Epithelial cell of esophagus (primary cell): ENCODE measurements around the gene EFNA5.
A peak's percentile ranks its signal among the peaks of the same experiment; 100 is the strongest.

Experiments
- DNase-seq: peaks from one replicate; pipeline ENCODE4 v3.0.0; 2010; ENCODE audit warnings: low read depth
- H3K4me3 ChIP-seq: 2 replicates; pipeline ENCODE4 v1.5.1; 2011; ENCODE audit warnings: mild to moderate bottlenecking, low read length, control low read depth
- CTCF ChIP-seq: IDR thresholded peaks from 2 replicates; pipeline ENCODE4 v1.5.1; 2011; ENCODE audit warnings: low read depth, mild to moderate bottlenecking, low read length, control low read depth, inconsistent platforms; ENCODE audit not compliant: insufficient read depth; ENCODE audit errors: missing control alignments

EFNA5 gene

GRCh38 chr5:107474716-107475489 is 195.8 kb downstream of the EFNA5 start:
- no peak for TF ChIP-seq CTCF
- H3K4me3 ChIP-seq, result no peak overlapping the region
- DNase-seq, result peak; percentile 86

GRCh38 chr5:107474361-107474715 is 196.4 kb downstream of the EFNA5 start:
- H3K4me3 ChIP-seq, result no peak overlapping the region
- DNase-seq, result peak; percentile 62
- TF ChIP-seq CTCF, result no peak

GRCh38 chr5:107472620-107473064 is 198.1 kb downstream of the EFNA5 start:
- TF ChIP-seq CTCF, result no peak
- H3K4me3 ChIP-seq, result no peak overlapping the region

GRCh38 chr5:107470295-107470582 is 200.5 kb downstream of the EFNA5 start:
- H3K4me3 ChIP-seq, result no peak overlapping the region
- DNase-seq, result peak; percentile 59
- TF ChIP-seq CTCF, result no peak

More at GRCh38 chr5:107472620-107473064, 198.1 kb downstream of the EFNA5 start:
- peak; percentile 36 for DNase-seq

- no peak for TF ChIP-seq CTCF
- DNase-seq, result peak; percentile 95
- no peak overlapping the region for H3K4me3 ChIP-seq
Measured at GRCh38 chr5:107469485-107470294, 201.0 kb downstream of the EFNA5 start.

GRCh38 chr5:107469064-107469463 is 201.7 kb downstream of the EFNA5 start:
- no peak overlapping the region for H3K4me3 ChIP-seq
- DNase-seq, result no peak
- no peak for TF ChIP-seq CTCF
